Skeletal muscle tissue (tissue), 4 donors: ENCODE measurements around the gene FRS2. TPM values are rescaled to one million over a fixed set of nuclear protein-coding genes. Genes with fewer than 3 reads are reported as not detected.
"Not testable (repeated sequence)": the region's sequence is repeated elsewhere in the genome, so short reads cannot be mapped to it uniquely, and the experiment has no call there.

Experiments used
- H3K27ac ChIP-seq: one replicate; pipeline ENCODE4 v1.7.0; 2013; ENCODE audit warnings: mild to moderate bottlenecking, low read depth, low read length, inconsistent platforms
- H3K27me3 ChIP-seq, 3 donors: one replicate each; pipeline ENCODE4 v1.7.0; 2013; ENCODE audit warnings: low read length in 3 of 3; ENCODE audit not compliant: control insufficient read depth in 3 of 3, insufficient read depth in 3 of 3
- H3K36me3 ChIP-seq, 3 donors: one replicate each; pipeline ENCODE4 v1.7.0; 2013; ENCODE audit warnings: low read length in 3 of 3; ENCODE audit not compliant: control insufficient read depth in 3 of 3, insufficient read depth in 3 of 3
- H3K4me1 ChIP-seq, 3 donors: one replicate each; pipeline ENCODE4 v1.7.0; 2013; ENCODE audit warnings: low read length in 3 of 3, mild to moderate bottlenecking in 3 of 3; ENCODE audit not compliant: control insufficient read depth in 3 of 3, insufficient read depth in 3 of 3
- H3K4me3 ChIP-seq, 3 donors: one replicate each; pipeline ENCODE4 v1.7.0; 2013; ENCODE audit warnings: low read length in 3 of 3
- H3K9ac ChIP-seq, 3 donors: one replicate each; pipeline ENCODE4 v1.7.0; 2013; ENCODE audit warnings: low read length in 3 of 3, mild to moderate bottlenecking in 3 of 3, moderate library complexity in 2 of 3, low read depth in 1 of 3
- H3K9me3 ChIP-seq, 3 donors: one replicate each; pipeline ENCODE4 v1.7.0; 2013; ENCODE audit warnings: low read length in 3 of 3; ENCODE audit not compliant: control insufficient read depth in 3 of 3
- total RNA-seq: library from RNA; depleted of rRNA; stranded (reverse); fragments of >200 nt; gene quantifications from one replicate; pipeline ENCODE4 v1.2.3, GENCODE V29; 2014
- donor health status: Osteomylitis.

The FRS2 gene
- total RNA-seq, 1 donor from 2014 or later: 32.9 TPM

GRCh38 chr12:69435644-69436043 is 34.5 kb upstream of the FRS2 start:
- no peak overlapping the region for H3K4me3 ChIP-seq
- H3K4me1 ChIP-seq: peaks cover 0 to 11% (median 0%) of the 10 kb centered on the region in 3 donors
- H3K9ac ChIP-seq: no peak overlapping the region
- H3K27me3 ChIP-seq: no peaks in the 10 kb centered on the region
- no peaks in the 10 kb centered on the region for H3K36me3 ChIP-seq
- H3K9me3 ChIP-seq: no peaks in the 10 kb centered on the region
- no peak overlapping the region for H3K27ac ChIP-seq

- Histone ChIP-seq H3K9ac (no peak overlapping the region), H3K36me3 (no peaks in the 10 kb centered on the region), H3K9me3 (no peaks in the 10 kb centered on the region), H3K4me1 (no peaks in the 10 kb centered on the region), H3K27me3 (no peaks in the 10 kb centered on the region), H3K27ac (no peak overlapping the region), H3K4me3 (no peak overlapping the region)
Measured at GRCh38 chr12:69437073-69437472, 33.1 kb upstream of the FRS2 start.

GRCh38 chr12:69438539-69438938 is 31.6 kb upstream of the FRS2 start:
- Histone ChIP-seq H3K9ac (no peak overlapping the region), H3K4me1 (no peaks in the 10 kb centered on the region), H3K27ac (no peak overlapping the region), H3K9me3 (no peaks in the 10 kb centered on the region), H3K36me3 (no peaks in the 10 kb centered on the region), H3K27me3 (no peaks in the 10 kb centered on the region), H3K4me3 (no peak overlapping the region)

GRCh38 chr12:69440016-69440415 is 30.2 kb upstream of the FRS2 start:
- H3K27ac ChIP-seq: no peak overlapping the region
- no peak overlapping the region for H3K4me3 ChIP-seq
- no peaks in the 10 kb centered on the region for H3K36me3 ChIP-seq
- H3K9ac ChIP-seq: no peak overlapping the region
- H3K27me3 ChIP-seq: no peaks in the 10 kb centered on the region
- no peaks in the 10 kb centered on the region for H3K9me3 ChIP-seq
- no peaks in the 10 kb centered on the region for H3K4me1 ChIP-seq

GRCh38 chr12:69440886-69441285 is 29.3 kb upstream of the FRS2 start:
- Histone ChIP-seq H3K4me3 (no peak overlapping the region), H3K27me3 (no peaks in the 10 kb centered on the region), H3K36me3 (no peaks in the 10 kb centered on the region), H3K9me3 (no peaks in the 10 kb centered on the region), H3K9ac (no peak overlapping the region), H3K4me1 (no peaks in the 10 kb centered on the region), H3K27ac (no peak overlapping the region)

GRCh38 chr12:69442894-69443293 is 27.3 kb upstream of the FRS2 start:
- Histone ChIP-seq H3K4me1 (no peaks in the 10 kb centered on the region), H3K27me3 (no peaks in the 10 kb centered on the region), H3K9me3 (no peaks in the 10 kb centered on the region), H3K27ac (no peak overlapping the region), H3K9ac (no peak overlapping the region), H3K36me3 (no peaks in the 10 kb centered on the region), H3K4me3 (no peak overlapping the region)

- Histone ChIP-seq H3K9me3 (no peaks in the 10 kb centered on the region), H3K4me1 (no peaks in the 10 kb centered on the region), H3K27me3 (no peaks in the 10 kb centered on the region), H3K36me3 (no peaks in the 10 kb centered on the region), H3K27ac (no peak overlapping the region), H3K9ac (no peak overlapping the region), H3K4me3 (no peak overlapping the region)
Measured at GRCh38 chr12:69443916-69444315, 26.3 kb upstream of the FRS2 start.

GRCh38 chr12:69447892-69448291 is 22.3 kb upstream of the FRS2 start:
- Histone ChIP-seq H3K4me1 (no peaks in the 10 kb centered on the region), H3K9me3 (no peaks in the 10 kb centered on the region), H3K27me3 (no peaks in the 10 kb centered on the region), H3K36me3 (no peaks in the 10 kb centered on the region), H3K9ac (no peak overlapping the region), H3K4me3 (no peak overlapping the region), H3K27ac (no peak overlapping the region)

GRCh38 chr12:69452598-69453132 is 17.5 kb upstream of the FRS2 start:
- not testable (repeated sequence) for H3K27me3 ChIP-seq, H3K27ac ChIP-seq, H3K4me1 ChIP-seq, H3K4me3 ChIP-seq, H3K9me3 ChIP-seq, H3K36me3 ChIP-seq, H3K9ac ChIP-seq

- H3K4me3 ChIP-seq: no peak overlapping the region
- H3K4me1 ChIP-seq: no peaks in the 10 kb centered on the region
- no peak overlapping the region for H3K27ac ChIP-seq
- H3K27me3 ChIP-seq: no peaks in the 10 kb centered on the region
- H3K9ac ChIP-seq: no peak overlapping the region
- no peaks in the 10 kb centered on the region for H3K9me3 ChIP-seq
- no peaks in the 10 kb centered on the region for H3K36me3 ChIP-seq
Measured at GRCh38 chr12:69456239-69456638, 13.9 kb upstream of the FRS2 start.

GRCh38 chr12:69457433-69457832 is 12.8 kb upstream of the FRS2 start:
- H3K9ac ChIP-seq: no peak overlapping the region
- H3K4me1 ChIP-seq: no peaks in the 10 kb centered on the region
- no peak overlapping the region for H3K27ac ChIP-seq
- no peaks in the 10 kb centered on the region for H3K27me3 ChIP-seq
- no peaks in the 10 kb centered on the region for H3K36me3 ChIP-seq
- no peak overlapping the region for H3K4me3 ChIP-seq
- no peaks in the 10 kb centered on the region for H3K9me3 ChIP-seq
